ENCODE data around the gene MCRIP1. TPM values are rescaled to one million over a fixed set of nuclear protein-coding genes. Genes with fewer than 3 reads are reported as not detected.

MCRIP1 gene
- total and polyA plus RNA-seq, 2 of the 13 experiments (the other 11 are each of a cell fraction or from before 2014, with no cell fraction given), result 79.7 to 84.9 TPM

GRCh38 chr17:81867170-81867990, 34.3 kb upstream of the MCRIP1 start (continued):
- TF ChIP-seq ARID5B (CRISPR knock-in tag; IDR thresholded peaks at IDR 0.05) (no peak), DMTF1 (CRISPR knock-in tag; IDR thresholded peaks at IDR 0.05) (peak; percentile 83; the same call in 1 of the 2 replicates), HNF4G (IDR thresholded peaks at IDR 0.05; ENCODE audit: borderline replicate concordance, low read depth, low read length) (no peak), HNF4G (CRISPR knock-in tag; IDR thresholded peaks at IDR 0.05; ENCODE audit: borderline replicate concordance, low read depth) (no peak), POGZ (CRISPR knock-in tag; IDR thresholded peaks at IDR 0.05) (peak; percentile 44; the same call in 1 of the 2 replicates), ZNF773 (CRISPR knock-in tag; IDR thresholded peaks at IDR 0.05; ENCODE audit: borderline replicate concordance) (no peak), ZNF589 (CRISPR knock-in tag; conservative IDR thresholded peaks at IDR 0.05) (peak; percentile 17; the same call in 1 of the 2 replicates), ZNF7 (CRISPR knock-in tag; IDR thresholded peaks at IDR 0.05) (no peak), FOXK1 (CRISPR knock-in tag; IDR thresholded peaks at IDR 0.05; ENCODE audit: borderline replicate concordance, low read depth) (no peak; the same call in 1 of the 2 replicates), SOX5 (CRISPR knock-in tag; IDR thresholded peaks at IDR 0.05; ENCODE audit: borderline replicate concordance) (no peak), REL (CRISPR knock-in tag; conservative IDR thresholded peaks at IDR 0.05) (no peak), TBL1XR1 (IDR thresholded peaks at IDR 0.05; ENCODE audit: borderline replicate concordance, low read length, partially characterized antibody) (no peak), RBFOX2 (IDR thresholded peaks at IDR 0.05; ENCODE audit: low read depth, low read length) (peak; percentile 84), ZNF383 (CRISPR knock-in tag; IDR thresholded peaks at IDR 0.05; ENCODE audit: borderline replicate concordance) (no peak; the same call in 1 of the 2 replicates), ZNF432 (CRISPR knock-in tag; IDR thresholded peaks at IDR 0.05; ENCODE audit: borderline replicate concordance) (no peak), SKI (IDR thresholded peaks at IDR 0.05; ENCODE audit: partially characterized antibody) (no peak), SMARCE1 (IDR thresholded peaks at IDR 0.05; ENCODE audit: borderline replicate concordance) (no peak), ZNF317 (CRISPR knock-in tag; IDR thresholded peaks at IDR 0.05) (0 out of 2 replicates have a peak, but pooled peaks have one; percentile 6), KDM5B (CRISPR knock-in tag; IDR thresholded peaks at IDR 0.05; ENCODE audit: borderline replicate concordance) (0 out of 2 replicates have a peak, but pooled peaks have one; percentile 64), ZNF768 (CRISPR knock-in tag; IDR thresholded peaks at IDR 0.05) (peak; percentile 58; the same call in 1 of the 2 replicates), NFE2 (CRISPR knock-in tag; IDR thresholded peaks at IDR 0.05) (no peak), ZNF253 (CRISPR knock-in tag; IDR thresholded peaks at IDR 0.05; ENCODE audit: borderline replicate concordance) (0 out of 2 replicates have a peak, but pooled peaks have one; percentile 12), RBAK (CRISPR knock-in tag; IDR thresholded peaks at IDR 0.05) (no peak)
